GM19239 (cell line): ENCODE measurements around the gene DNAH9.
"Not testable (repeated sequence)": the region's sequence is repeated elsewhere in the genome, so short reads cannot be mapped to it uniquely, and the experiment has no call there.

Source experiments
- DNase-seq: peaks from one replicate; pipeline ENCODE4 v3.0.0; 2011; ENCODE audit warnings: low spot score; ENCODE audit not compliant: insufficient read length
- FAIRE-seq: peaks from 2 replicates; lab custom pipeline; 2011; peaks lifted over from hg19 to GRCh38; lab: Jason Lieb, UNC

Gene DNAH9

GRCh38 chr17:11948789-11949188, 350.5 kb downstream of the DNAH9 start:
- DNase-seq (no peak), FAIRE-seq (no peak)

- FAIRE-seq, DNase-seq: not testable (repeated sequence)
Measured at GRCh38 chr17:11949571-11949970, 351.3 kb downstream of the DNAH9 start.

- no peak for DNase-seq
- no peak for FAIRE-seq
Measured at GRCh38 chr17:11950771-11951519, 352.7 kb downstream of the DNAH9 start.

GRCh38 chr17:11952610-11953009, 354.3 kb downstream of the DNAH9 start:
- FAIRE-seq (no peak), DNase-seq (no peak)

GRCh38 chr17:11953924-11954323, 355.7 kb downstream of the DNAH9 start:
- DNase-seq (no peak), FAIRE-seq (no peak)

GRCh38 chr17:11954936-11955335, 356.7 kb downstream of the DNAH9 start:
- DNase-seq (no peak), FAIRE-seq (no peak)

GRCh38 chr17:11969565-11969964, 371.3 kb downstream of the DNAH9 start:
- FAIRE-seq = no peak
- DNase-seq = no peak

GRCh38 chr17:11972741-11973140, 374.5 kb downstream of the DNAH9 start:
- DNase-seq, FAIRE-seq: not testable (repeated sequence)

GRCh38 chr17:11979795-11980194, 381.5 kb downstream of the DNAH9 start:
- FAIRE-seq (no peak), DNase-seq (no peak)

- DNase-seq = no peak
- FAIRE-seq = no peak
Measured at GRCh38 chr17:11980813-11981212, 382.5 kb downstream of the DNAH9 start.

- no peak for DNase-seq
- no peak for FAIRE-seq
Measured at GRCh38 chr17:11981862-11982261, 383.6 kb downstream of the DNAH9 start.

GRCh38 chr17:11986179-11986941, 388.1 kb downstream of the DNAH9 start:
- DNase-seq (no peak), FAIRE-seq (no peak)

GRCh38 chr17:11986942-11987329, 388.7 kb downstream of the DNAH9 start:
- DNase-seq = no peak
- FAIRE-seq = no peak

- no peak for DNase-seq
- no peak for FAIRE-seq
Measured at GRCh38 chr17:11990363-11990983, 392.2 kb downstream of the DNAH9 start.

GRCh38 chr17:11991461-11991860, 393.2 kb downstream of the DNAH9 start:
- DNase-seq = no peak
- FAIRE-seq = no peak

GRCh38 chr17:11996722-11997146, 398.5 kb downstream of the DNAH9 start:
- peak; percentile 70 for FAIRE-seq

GRCh38 chr17:11997147-11997971, 399.1 kb downstream of the DNAH9 start, which contains the start of gene ZNF18:
Gene ZNF18 (minus strand): TSS chr17:11997475. CDS start chr17:11992829, 4,646 bp downstream.
- DNase-seq = peak; percentile 91
- peak; percentile 87 for FAIRE-seq

More at GRCh38 chr17:11996722-11997146, 398.5 kb downstream of the DNAH9 start:
- DNase-seq = peak; percentile 26

- DNase-seq (no peak), FAIRE-seq (no peak)
Measured at GRCh38 chr17:11997972-11998233, 399.6 kb downstream of the DNAH9 start.

- no peak for FAIRE-seq
Measured at GRCh38 chr17:11999696-12000095, 401.4 kb downstream of the DNAH9 start.

GRCh38 chr17:12007466-12007865, 409.2 kb downstream of the DNAH9 start:
- no peak for DNase-seq
- FAIRE-seq = no peak

More at GRCh38 chr17:11999696-12000095, 401.4 kb downstream of the DNAH9 start:
- DNase-seq = no peak
